CD4-positive, alpha-beta memory T cell (primary cell): Measurements from ENCODE around the gene PHIP. TPM values are rescaled to one million over a fixed set of nuclear protein-coding genes. Genes with fewer than 3 reads are reported as not detected.
A peak's percentile ranks its signal among the peaks of the same experiment; 100 is the strongest.

Experiments used
- CTCF ChIA-PET: fragments of 350-600 bp; sonication (Branson Sonifier 250); formaldehyde crosslinking; loops from one replicate; lab custom pipeline; 2021; ENCODE audit warnings: inconsistent platforms; ENCODE audit not compliant: partially characterized antibody; lab: Charles Lee
- POLR2A ChIA-PET: fragments of 350-600 bp; sonication (Branson Sonifier 250); formaldehyde crosslinking; loops from one replicate; lab custom pipeline; 2021; ENCODE audit not compliant: partially characterized antibody; lab: Charles Lee
- DNase-seq, 5 donors: peaks; one replicate each; pipeline versions ENCODE4 v3.0.0 to v3.0.0-alpha.2; 2020 to 2022; ENCODE audit warnings: mixed read lengths in 1 of 5
- H3K27ac ChIP-seq: one replicate; pipeline ENCODE4 v1.7.0; 2013; ENCODE audit warnings: low read depth, low read length
- H3K27me3 ChIP-seq: 2 replicates; pipeline ENCODE4 v1.7.0; 2013; ENCODE audit warnings: mild to moderate bottlenecking, low read length, moderate library complexity; ENCODE audit not compliant: insufficient read depth
- H3K36me3 ChIP-seq: 2 replicates; pipeline ENCODE4 v1.7.0; 2013; ENCODE audit warnings: mild to moderate bottlenecking, low read length, moderate library complexity; ENCODE audit not compliant: insufficient read depth
- H3K4me1 ChIP-seq: 2 replicates; pipeline ENCODE4 v1.7.0; 2013; ENCODE audit warnings: mild to moderate bottlenecking, low read length, moderate library complexity; ENCODE audit not compliant: insufficient read depth
- H3K4me3 ChIP-seq, 2 donors: one replicate each; pipeline ENCODE4 v1.7.0; 2013; ENCODE audit warnings: low read length in 2 of 2, mild to moderate bottlenecking in 1 of 2
- H3K9me3 ChIP-seq, 2 donors: one replicate each; pipeline ENCODE4 v1.7.0; 2013; ENCODE audit warnings: low read length in 2 of 2, control low read depth in 1 of 2; ENCODE audit not compliant: control insufficient read depth in 1 of 2
- H3K27ac Mint-ChIP-seq, 7 donors: one replicate each; pipeline ENCODE4 v1.8.0; 2020 to 2021; ENCODE audit warnings: mixed read lengths in 7 of 7, mild to moderate bottlenecking in 6 of 7, inconsistent platforms in 3 of 7, moderate library complexity in 3 of 7
- H3K27me3 Mint-ChIP-seq, 2 donors: one replicate each; pipeline ENCODE4 v1.8.0; 2020 to 2021; ENCODE audit warnings: mixed read lengths in 2 of 2
- H3K36me3 Mint-ChIP-seq, 2 donors: one replicate each; pipeline ENCODE4 v1.8.0; 2020 to 2021; ENCODE audit warnings: mixed read lengths in 2 of 2, inconsistent platforms in 1 of 2, mild to moderate bottlenecking in 1 of 2
- H3K4me1 Mint-ChIP-seq, 4 donors: one replicate each; pipeline ENCODE4 v1.8.0; 2020 to 2021; ENCODE audit warnings: mixed read lengths in 4 of 4, mild to moderate bottlenecking in 1 of 4
- H3K4me3 Mint-ChIP-seq, 8 donors: one replicate each; pipeline ENCODE4 v1.8.0; 2020 to 2021; ENCODE audit warnings: mixed read lengths in 8 of 8, mild to moderate bottlenecking in 7 of 8, moderate library complexity in 6 of 8, inconsistent platforms in 3 of 8
- H3K9me3 Mint-ChIP-seq, 8 donors: one replicate each; pipeline ENCODE4 v1.8.0; 2020 to 2021; ENCODE audit warnings: mixed read lengths in 8 of 8, mild to moderate bottlenecking in 5 of 8, inconsistent platforms in 3 of 8, moderate library complexity in 1 of 8
- intact Hi-C: fragments of 100-400 bp; cut with micrococcal nuclease; formaldehyde crosslinking; loops from one replicate; pipeline ENCODE4 v1.15.1; 2023
- polyA plus RNA-seq, 2 donors: library from polyadenylated mRNA; unstranded; fragments of 300-500 nt; fragmentation: Illumina TruSeq; gene quantifications; one replicate each; pipeline ENCODE4 v1.2.3, GENCODE V29; 2021
- total RNA-seq, 2 experiments: library from RNA; stranded (reverse); gene quantifications; one replicate each; pipeline ENCODE4 v1.2.3, GENCODE V29; 2021

The PHIP gene
- total and polyA plus RNA-seq, 4 experiments from 2014 or later = 10.5 to 46.8 (median 29.6) TPM

DNA sequence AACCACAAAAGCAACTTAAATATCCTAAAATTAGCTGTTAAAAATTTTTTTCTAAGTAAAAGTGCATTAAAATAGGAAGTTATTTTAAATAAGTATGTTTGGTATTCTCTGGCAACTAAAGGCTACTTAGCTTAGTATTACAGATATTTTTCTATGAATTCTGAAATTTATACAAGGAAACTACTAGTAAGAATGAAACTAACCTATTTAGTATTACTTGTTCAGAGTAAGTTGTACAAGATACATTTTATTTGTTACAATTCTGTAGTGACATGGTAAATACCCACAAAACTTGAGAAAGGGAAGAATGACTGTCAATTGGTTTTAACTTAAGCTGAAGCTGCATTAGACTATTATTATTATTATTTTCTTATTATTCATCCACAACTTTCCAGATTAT, 6.5 kb downstream of the PHIP start:
- Histone ChIP-seq H3K9me3 (no peaks in the 10 kb centered on the region), H3K4me3 (no peak overlapping the region), H3K4me1 (peaks cover 49% of the 10 kb centered on the region), H3K36me3 (no peaks in the 10 kb centered on the region), H3K27me3 (no peaks in the 10 kb centered on the region), H3K27ac (no peak overlapping the region)
- CTCF ChIA-PET = no interaction called here
- POLR2A ChIA-PET = interaction anchor here (0.6 kb wide), 1 partner anchor 17 kb away, joined by 4 read pairs; no protein-coding TSS in a partner anchor
- Mint-ChIP-seq H3K27ac (no peak overlapping the region), H3K27me3 (no peaks in the 10 kb centered on the region), H3K4me1 (peaks cover 40 to 72% (median 56%) of the 10 kb centered on the region in 4 donors), H3K9me3 (no peaks in the 10 kb centered on the region), H3K4me3 (no peak overlapping the region), H3K36me3 (peaks cover 8 to 23% of the 10 kb centered on the region in 2 donors)
- intact Hi-C loops = no loop called here
- DNase-seq = no peak

DNA sequence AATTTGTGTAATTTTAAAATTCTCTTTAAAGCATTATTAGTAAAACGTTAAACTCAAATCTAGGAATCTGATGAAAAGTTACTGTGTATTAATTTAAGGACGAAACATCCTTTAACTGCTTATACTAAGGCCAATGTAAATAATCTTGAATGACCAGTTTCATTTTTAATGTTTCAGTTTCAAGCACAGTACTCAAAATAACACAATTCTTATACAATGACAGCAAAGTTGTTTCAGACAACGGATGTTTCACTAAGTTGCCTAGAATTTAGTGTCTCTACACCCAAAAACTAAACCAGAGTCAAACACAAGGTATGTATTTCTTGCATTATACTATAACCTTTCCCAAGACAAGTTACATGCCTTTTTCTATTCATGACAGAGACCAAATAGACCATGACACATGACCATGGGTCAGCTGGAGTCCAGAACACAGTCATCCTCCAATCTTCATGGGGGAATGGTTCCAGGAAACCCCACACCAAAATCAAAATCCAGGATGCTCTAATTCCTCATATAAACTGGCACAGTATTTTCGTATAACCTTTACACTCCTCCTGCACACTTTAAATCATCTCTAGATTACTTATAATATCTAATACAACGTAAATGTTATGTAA, 7.7 kb downstream of the PHIP start:
- no peaks in the 10 kb centered on the region for H3K9me3 Mint-ChIP-seq
- peak overlapping the region in 2 of 7 donors; percentile 12 to 15 for H3K27ac Mint-ChIP-seq
- intact Hi-C loops = no loop called here
- no peaks in the 10 kb centered on the region for H3K27me3 Mint-ChIP-seq
- H3K9me3 ChIP-seq = no peaks in the 10 kb centered on the region
- CTCF ChIA-PET = no interaction called here
- no peak for DNase-seq
- peak overlapping the region in 4 of 8 donors; percentile 20 to 69 (median 54) for H3K4me3 Mint-ChIP-seq
- H3K4me1 ChIP-seq = peaks cover 47% of the 10 kb centered on the region
- H3K27ac ChIP-seq = no peak overlapping the region
- H3K36me3 ChIP-seq = no peaks in the 10 kb centered on the region
- H3K4me3 ChIP-seq = no peak overlapping the region
- peaks cover 8 to 19% of the 10 kb centered on the region in 2 donors for H3K36me3 Mint-ChIP-seq
- H3K27me3 ChIP-seq = no peaks in the 10 kb centered on the region
- POLR2A ChIA-PET = no interaction called here
- H3K4me1 Mint-ChIP-seq = peaks cover 39 to 66% (median 50%) of the 10 kb centered on the region in 4 donors

DNA sequence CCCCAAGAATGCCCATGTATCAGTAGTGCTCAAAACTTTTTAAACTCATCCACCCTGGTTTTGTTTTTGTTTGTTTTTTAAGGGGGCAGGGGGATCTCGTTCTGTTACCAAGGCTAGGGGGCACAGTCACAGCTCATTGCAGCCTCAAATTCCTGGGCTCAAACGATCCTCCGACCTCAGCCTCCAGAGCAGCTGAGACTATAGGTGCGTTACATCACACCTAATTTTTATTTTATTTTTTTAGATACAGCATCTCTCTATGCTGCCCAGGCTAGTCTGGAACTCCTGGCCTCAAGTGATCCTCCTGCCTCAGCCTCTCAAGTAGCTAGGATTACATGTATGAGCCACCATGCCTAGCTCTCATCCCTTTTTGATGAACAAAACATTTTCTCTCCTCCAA, 11.2 kb downstream of the PHIP start:
- Mint-ChIP-seq H3K9me3 (no peaks in the 10 kb centered on the region), H3K4me3 (no peak overlapping the region), H3K27ac (no peak overlapping the region), H3K4me1 (peaks cover 19 to 33% (median 27%) of the 10 kb centered on the region in 4 donors), H3K27me3 (no peaks in the 10 kb centered on the region), H3K36me3 (peaks cover 8 to 12% of the 10 kb centered on the region in 2 donors)
- no peaks in the 10 kb centered on the region for H3K9me3 ChIP-seq
- intact Hi-C loops = no loop called here
- DNase-seq = no peak
- H3K4me3 ChIP-seq = no peak overlapping the region
- CTCF ChIA-PET = no interaction called here
- peaks cover 23% of the 10 kb centered on the region for H3K4me1 ChIP-seq
- H3K27me3 ChIP-seq = no peaks in the 10 kb centered on the region
- POLR2A ChIA-PET = interaction anchor here (5.8 kb wide), 1 partner anchor 11 kb away, joined by 48 read pairs; the partner anchor contains the start of gene PHIP
- no peaks in the 10 kb centered on the region for H3K36me3 ChIP-seq
- no peak overlapping the region for H3K27ac ChIP-seq

DNA sequence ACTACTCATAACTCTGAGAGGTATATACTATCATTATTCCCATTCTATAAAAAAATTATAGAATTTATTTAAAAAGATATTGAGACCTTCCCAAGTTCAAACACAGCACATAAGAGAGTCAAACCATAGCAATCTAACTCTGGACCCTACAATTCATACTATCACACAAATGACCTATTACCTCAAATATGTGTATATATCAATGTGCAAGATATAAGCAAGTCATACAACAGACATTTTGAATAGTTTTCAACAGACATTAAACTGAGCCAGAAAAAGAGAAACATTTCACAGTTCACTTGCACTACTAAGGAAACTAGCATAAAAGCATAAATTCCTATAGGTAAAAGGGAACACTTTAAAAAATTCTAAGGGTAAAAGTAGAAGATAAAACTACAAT, 11.7 kb downstream of the PHIP start:
- intact Hi-C loops = no loop called here
- POLR2A ChIA-PET = interaction anchor here (5.8 kb wide), 1 partner anchor 11 kb away, joined by 48 read pairs; the partner anchor contains the start of gene PHIP
- no peaks in the 10 kb centered on the region for H3K9me3 ChIP-seq
- H3K27me3 ChIP-seq = no peaks in the 10 kb centered on the region
- H3K4me1 ChIP-seq = peaks cover 25% of the 10 kb centered on the region
- Mint-ChIP-seq H3K4me3 (no peak overlapping the region), H3K9me3 (no peaks in the 10 kb centered on the region), H3K27me3 (no peaks in the 10 kb centered on the region), H3K4me1 (peaks cover 19 to 32% (median 28%) of the 10 kb centered on the region in 4 donors), H3K27ac (no peak overlapping the region), H3K36me3 (peaks cover 8 to 10% of the 10 kb centered on the region in 2 donors)
- DNase-seq = no peak
- CTCF ChIA-PET = interaction anchor here (1.1 kb wide), 1 partner anchor 12 kb away, joined by 3 read pairs; no protein-coding TSS in a partner anchor
- H3K4me3 ChIP-seq = no peak overlapping the region
- H3K36me3 ChIP-seq = no peaks in the 10 kb centered on the region
- no peak overlapping the region for H3K27ac ChIP-seq

DNA sequence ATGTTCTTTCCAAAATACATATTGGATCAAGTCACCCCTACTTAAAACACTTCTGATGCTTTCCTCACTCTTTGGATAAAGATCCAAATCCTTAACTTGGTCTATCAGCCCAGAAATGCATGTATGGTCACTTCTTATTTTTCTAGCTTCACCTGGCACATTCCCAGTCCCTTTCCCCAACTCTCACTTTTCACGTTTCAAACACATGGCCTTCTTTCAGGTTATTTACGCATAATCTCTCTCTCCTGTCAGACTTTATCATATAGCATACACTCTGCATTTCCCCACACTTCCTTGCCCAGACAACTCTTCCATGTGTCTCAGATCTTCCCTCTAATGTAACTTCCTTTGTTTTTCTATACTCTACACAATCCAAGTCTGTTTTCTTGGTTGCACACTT, 12.8 kb downstream of the PHIP start:
- Histone ChIP-seq H3K4me3 (no peak overlapping the region), H3K36me3 (peaks cover 3% of the 10 kb centered on the region), H3K27me3 (no peaks in the 10 kb centered on the region), H3K9me3 (no peaks in the 10 kb centered on the region), H3K4me1 (peaks cover 22% of the 10 kb centered on the region), H3K27ac (no peak overlapping the region)
- ChIA-PET CTCF (interaction anchor here (1.1 kb wide), 1 partner anchor 13 kb away, joined by 3 read pairs; no protein-coding TSS in a partner anchor), POLR2A (interaction anchor here (5.8 kb wide), 1 partner anchor 12 kb away, joined by 48 read pairs; the partner anchor contains the start of gene PHIP)
- Mint-ChIP-seq H3K36me3 (peaks cover 3 to 7% of the 10 kb centered on the region in 2 donors), H3K27me3 (no peaks in the 10 kb centered on the region), H3K27ac (no peak overlapping the region), H3K9me3 (no peaks in the 10 kb centered on the region), H3K4me3 (no peak overlapping the region), H3K4me1 (peaks cover 11 to 22% (median 19%) of the 10 kb centered on the region in 4 donors)
- DNase-seq = no peak
- intact Hi-C loops = loop anchor here (2.0 kb wide), 1 partner anchor 14 kb away; no protein-coding TSS in a partner anchor

DNA sequence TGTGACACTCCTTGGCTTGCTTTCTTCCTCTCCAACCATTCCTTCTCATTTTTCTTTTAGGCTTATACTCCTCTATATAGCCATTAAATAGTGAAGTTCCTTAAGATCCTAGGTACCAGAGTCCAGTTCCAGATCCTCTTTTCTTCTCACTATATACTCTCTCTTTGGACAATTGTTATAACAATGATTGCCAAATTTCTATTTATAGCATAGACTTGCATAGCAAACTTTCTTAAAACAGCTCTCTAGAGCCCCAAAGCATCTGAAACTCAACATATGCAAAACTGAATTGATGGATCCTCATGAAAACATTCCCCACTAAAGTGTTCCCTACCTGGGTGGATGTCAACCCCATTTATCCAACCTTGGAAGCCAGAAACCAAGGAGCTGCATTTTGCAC, 13.4 kb downstream of the PHIP start:
- no peak for DNase-seq
- Histone ChIP-seq H3K36me3 (peaks cover 9% of the 10 kb centered on the region), H3K27ac (no peak overlapping the region), H3K9me3 (no peaks in the 10 kb centered on the region), H3K4me1 (peaks cover 19% of the 10 kb centered on the region), H3K27me3 (no peaks in the 10 kb centered on the region), H3K4me3 (no peak overlapping the region)
- no peaks in the 10 kb centered on the region for H3K27me3 Mint-ChIP-seq
- intact Hi-C loops = loop anchor here (2.0 kb wide), 1 partner anchor 14 kb away; no protein-coding TSS in a partner anchor
- CTCF ChIA-PET = no interaction called here
- H3K27ac Mint-ChIP-seq = no peak overlapping the region
- POLR2A ChIA-PET = interaction anchor here (5.8 kb wide), 1 partner anchor 13 kb away, joined by 48 read pairs; the partner anchor contains the start of gene PHIP
- peaks cover 0 to 1% (median 0%) of the 10 kb centered on the region in 8 donors for H3K9me3 Mint-ChIP-seq
- H3K36me3 Mint-ChIP-seq = peaks cover 8 to 9% of the 10 kb centered on the region in 2 donors
- H3K4me3 Mint-ChIP-seq = no peak overlapping the region
- peaks cover 10 to 21% (median 18%) of the 10 kb centered on the region in 4 donors for H3K4me1 Mint-ChIP-seq

DNA sequence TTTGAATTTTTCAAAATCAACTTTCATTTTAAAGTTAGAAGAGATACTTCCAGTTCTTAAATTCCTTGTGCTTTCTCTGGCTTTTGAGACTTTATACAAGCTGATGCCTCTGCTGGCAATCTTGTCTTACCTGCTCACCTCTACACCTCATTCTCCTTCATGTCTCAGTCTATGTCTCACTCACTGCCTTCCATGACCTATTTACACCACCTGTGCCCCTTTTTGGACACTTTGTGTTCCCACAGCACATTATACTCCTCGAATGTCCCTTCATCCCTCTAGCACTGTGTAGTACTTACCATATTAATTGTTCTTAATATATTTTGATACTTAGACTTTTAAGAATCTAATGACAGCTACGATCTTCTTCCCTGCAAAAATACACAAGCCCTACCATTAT, 15.3 kb downstream of the PHIP start:
- POLR2A ChIA-PET = interaction anchor here (1.0 kb wide), 1 partner anchor 14 kb away, joined by 3 read pairs; no protein-coding TSS in a partner anchor
- Histone ChIP-seq H3K36me3 (peaks cover 14% of the 10 kb centered on the region), H3K9me3 (no peaks in the 10 kb centered on the region), H3K27ac (no peak overlapping the region), H3K27me3 (no peaks in the 10 kb centered on the region), H3K4me1 (peaks cover 19% of the 10 kb centered on the region), H3K4me3 (no peak overlapping the region)
- no peak overlapping the region for H3K27ac Mint-ChIP-seq
- peaks cover 20 to 21% of the 10 kb centered on the region in 2 donors for H3K36me3 Mint-ChIP-seq
- H3K4me3 Mint-ChIP-seq = no peak overlapping the region
- CTCF ChIA-PET = interaction anchor here (1.1 kb wide), 1 partner anchor 13 kb away, joined by 3 read pairs; no protein-coding TSS in a partner anchor
- H3K27me3 Mint-ChIP-seq = no peaks in the 10 kb centered on the region
- intact Hi-C loops = no loop called here
- peaks cover 0 to 3% (median 0%) of the 10 kb centered on the region in 8 donors for H3K9me3 Mint-ChIP-seq
- no peak for DNase-seq
- peaks cover 11 to 16% (median 15%) of the 10 kb centered on the region in 4 donors for H3K4me1 Mint-ChIP-seq
